Measurements from ENCODE around the gene F2.

Gene F2

GRCh38 chr11:46741600-46742484 is 22.8 kb downstream of the F2 start:
- no peak for DNase-seq (ENCODE audit: low read depth, low spot score)

- no peak for DNase-seq (ENCODE audit: low read depth, low spot score)
Observed at GRCh38 chr11:46743043-46743442, 24.0 kb downstream of the F2 start.

GRCh38 chr11:46743693-46744339 is 24.8 kb downstream of the F2 start:
- no peak for DNase-seq (ENCODE audit: low read depth, low spot score)

DNA sequence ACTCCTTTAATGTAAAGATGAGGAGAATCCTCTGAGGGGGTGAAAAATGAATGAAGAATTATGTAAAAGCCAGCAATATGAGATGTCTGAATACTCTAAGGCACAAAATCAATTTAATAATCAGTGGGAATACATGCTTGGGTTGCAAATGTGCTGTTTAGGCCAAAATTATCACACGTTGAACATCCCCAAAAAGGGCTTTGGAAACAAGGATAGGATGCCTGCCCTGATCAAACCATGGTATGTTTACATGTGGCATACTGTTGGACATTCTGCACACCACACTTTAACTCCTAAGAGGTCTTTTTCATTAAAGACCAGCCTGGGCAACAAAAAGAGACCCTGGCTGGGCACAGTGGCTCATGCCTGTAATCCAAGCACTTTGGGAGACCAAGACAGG is 26.3 kb downstream of the F2 start:
- DNase-seq (ENCODE audit: low read depth, low spot score): no peak

GRCh38 chr11:46745995-46746394 is 27.0 kb downstream of the F2 start:
- no peak for DNase-seq (ENCODE audit: low read depth, low spot score)

- no peak for DNase-seq (ENCODE audit: low read depth, low spot score)
Observed at GRCh38 chr11:46747150-46747549, 28.1 kb downstream of the F2 start.

- DNase-seq (ENCODE audit: low read depth, low spot score): no peak
Observed at GRCh38 chr11:46755962-46756361, 36.9 kb downstream of the F2 start.

GRCh38 chr11:46759196-46759595 is 40.2 kb downstream of the F2 start:
- no peak for DNase-seq (ENCODE audit: low read depth, low spot score)

DNA sequence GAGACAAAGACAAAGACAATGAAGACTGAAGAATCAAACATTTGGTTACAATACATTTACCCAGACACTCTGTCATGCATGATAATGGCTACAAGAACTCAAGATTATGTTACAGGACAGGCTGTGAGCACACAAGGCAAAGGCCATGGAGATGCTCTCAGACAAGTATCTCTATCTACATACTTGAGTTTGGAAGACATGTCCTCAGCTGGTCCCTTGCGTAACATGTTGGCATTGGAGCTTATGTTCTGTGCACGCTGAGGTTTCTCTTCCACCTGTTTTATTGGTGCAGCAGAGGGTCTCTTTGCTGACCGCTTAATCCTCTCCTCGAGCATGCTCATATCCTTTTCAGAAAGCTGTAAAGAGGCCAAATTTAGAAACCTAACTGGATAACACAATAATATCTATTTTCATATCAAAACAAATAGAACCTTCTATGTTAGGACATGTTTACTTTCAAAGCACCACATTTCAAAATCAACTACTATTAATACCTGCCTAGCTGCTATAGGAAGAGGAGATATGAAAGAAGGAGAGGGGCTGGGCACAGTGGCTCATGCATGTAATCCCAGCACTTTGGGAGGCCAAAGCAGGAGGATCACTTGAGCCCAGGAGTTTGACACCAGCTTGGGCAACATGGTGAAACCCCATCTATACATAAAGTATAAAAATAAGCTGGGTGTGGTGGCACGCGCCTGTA is 41.6 kb downstream of the F2 start:
- no peak for DNase-seq (ENCODE audit: low read depth, low spot score)

- DNase-seq (ENCODE audit: low read depth, low spot score): no peak
Observed at GRCh38 chr11:46761807-46762206, 42.8 kb downstream of the F2 start.

DNA sequence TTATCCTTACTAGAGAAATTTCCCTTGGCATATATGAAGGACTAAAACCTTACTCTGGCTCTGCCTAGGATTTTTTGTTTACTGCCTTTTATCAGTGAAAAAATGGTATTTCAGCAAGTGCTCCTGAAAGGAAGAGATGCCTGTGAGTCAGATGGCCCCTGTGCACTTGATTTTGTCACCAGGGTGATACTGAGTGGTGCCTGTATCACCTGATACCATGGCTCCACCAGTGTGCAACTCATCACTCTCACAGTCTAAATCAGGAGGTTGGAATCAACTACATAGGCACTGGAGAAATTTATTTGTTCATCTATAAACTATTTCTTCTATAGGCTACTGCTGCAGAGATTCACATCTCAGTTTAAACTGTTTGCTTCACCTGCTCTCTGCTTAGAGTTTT is 43.2 kb downstream of the F2 start:
- DNase-seq (ENCODE audit: low read depth, low spot score): no peak

- DNase-seq (ENCODE audit: low read depth, low spot score): no peak
Observed at GRCh38 chr11:46766656-46767055, 47.6 kb downstream of the F2 start.

DNA sequence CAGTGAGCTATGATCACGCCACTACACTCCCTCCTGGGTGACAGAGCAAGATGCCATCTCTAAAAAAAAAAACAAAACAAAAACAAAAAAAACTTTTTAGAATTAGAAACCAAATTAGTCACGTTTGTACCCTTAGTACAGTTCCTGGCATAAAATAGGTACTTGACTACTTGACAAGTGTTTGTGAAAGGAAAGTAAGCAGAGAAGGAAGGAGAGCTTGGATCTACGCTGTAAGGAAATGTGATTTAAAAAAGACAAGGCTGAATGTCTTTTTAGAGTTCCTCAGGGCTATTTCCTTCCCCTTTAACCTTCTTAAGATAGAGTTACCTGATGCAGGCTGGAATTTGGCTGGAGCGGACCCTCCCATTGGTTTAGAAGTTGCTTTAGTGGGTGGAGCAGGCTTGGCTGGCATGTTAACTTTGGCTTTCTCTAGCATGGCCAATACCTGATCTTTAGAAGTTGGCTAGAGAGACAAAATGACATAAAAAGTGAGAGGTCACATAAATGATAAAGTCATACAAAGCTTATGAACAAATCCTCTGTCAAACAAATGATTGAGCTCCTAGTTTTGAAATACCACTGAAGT is 50.7 kb downstream of the F2 start:
- no peak for DNase-seq (ENCODE audit: low read depth, low spot score)

DNA sequence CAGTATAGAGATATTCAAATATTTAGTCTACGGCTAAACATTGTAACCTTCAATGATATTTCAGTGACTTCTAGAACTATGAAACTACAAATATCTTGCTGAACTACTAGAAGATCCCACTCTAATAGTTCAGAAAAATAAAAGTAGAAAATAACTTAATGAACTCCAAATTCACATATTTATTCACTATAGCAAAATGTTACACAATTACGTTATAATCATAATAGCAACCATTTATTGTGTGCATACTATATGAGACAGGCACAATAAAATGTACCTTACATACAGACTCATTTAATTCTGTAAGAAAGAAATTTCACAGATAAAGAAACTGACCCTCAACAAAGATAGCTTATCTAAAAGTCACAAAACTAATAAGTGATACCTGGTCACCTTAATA is 57.9 kb downstream of the F2 start:
- no peak for DNase-seq (ENCODE audit: low read depth, low spot score)

DNA sequence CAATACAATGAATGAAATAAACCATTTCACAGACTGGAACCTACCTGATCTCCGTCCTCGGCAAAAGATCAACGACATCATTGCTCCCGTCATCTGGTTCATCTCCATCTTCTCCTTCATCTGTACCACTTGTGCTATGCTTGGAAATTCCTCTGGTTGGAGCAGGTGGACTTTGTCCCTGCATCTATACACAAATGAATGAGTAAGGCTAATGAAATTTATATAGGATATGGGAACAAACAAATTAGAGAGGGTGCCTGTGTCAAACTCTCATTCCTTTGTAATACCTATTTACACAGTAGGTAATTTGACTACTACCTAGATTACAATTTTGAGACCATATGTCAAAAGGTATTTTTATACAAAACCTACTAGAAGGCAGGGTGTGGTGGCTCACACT is 59.4 kb downstream of the F2 start:
- no peak for DNase-seq (ENCODE audit: low read depth, low spot score)
